HG03354 (cell line): ENCODE measurements around the gene ATAD5.
"Not testable (repeated sequence)": the region's sequence is repeated elsewhere in the genome, so short reads cannot be mapped to it uniquely, and the experiment has no call there.

Experiments used
- ATAC-seq: cut with Tn5 transposase; IDR thresholded peaks from one replicate; pipeline ENCODE4 v1.9.1; 2021; ENCODE audit warnings: mild to moderate bottlenecking; ENCODE audit not compliant: unreplicated experiment, poor library complexity, severe bottlenecking

Gene ATAD5

DNA sequence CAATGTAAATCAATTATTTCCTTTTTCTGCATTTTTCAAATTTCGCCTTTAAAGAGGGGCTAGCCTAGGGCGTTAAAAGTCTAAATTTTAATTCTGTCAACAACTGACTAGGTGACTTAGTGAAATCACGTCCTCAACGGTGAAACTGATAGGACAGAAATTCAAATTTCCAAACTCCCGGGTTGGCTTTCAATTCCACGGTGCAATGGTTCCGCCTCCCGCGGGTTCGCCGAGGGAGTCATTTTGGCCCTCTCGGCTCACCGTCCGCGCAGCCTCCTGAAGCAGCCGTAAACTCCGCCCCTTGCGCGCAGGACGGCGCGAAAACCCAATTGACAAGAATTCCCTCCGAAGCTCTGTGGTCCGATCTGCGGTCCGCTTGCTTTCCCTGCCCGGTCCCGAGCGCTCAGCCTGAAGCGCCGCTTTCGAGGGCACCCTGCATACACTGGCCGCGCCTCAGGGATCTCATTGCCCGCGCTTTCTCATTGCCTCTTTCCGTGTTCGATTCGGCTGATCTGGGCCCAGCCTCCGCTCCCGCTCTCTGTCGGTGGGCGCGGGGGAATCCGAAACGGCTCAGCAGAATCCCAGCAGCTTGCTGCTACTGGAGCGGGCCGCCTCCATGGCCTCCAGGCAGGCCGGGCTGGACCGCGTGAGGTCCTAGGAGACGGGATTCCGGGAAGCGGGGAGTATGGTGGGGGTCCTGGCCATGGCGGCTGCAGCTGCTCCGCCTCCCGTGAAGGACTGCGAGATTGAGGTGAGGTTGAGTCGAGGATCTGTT lies at the start of gene ATAD5:
ATAD5 (plus strand) TSS at position 304 of the 775 bp plus-strand sequence; CDS start at position 686, 382 bp downstream.
- peak; percentile 76 for ATAC-seq

- no peak for ATAC-seq
Measured at GRCh38 chr17:30782206-30782605, 49.6 kb upstream of the ATAD5 start.

GRCh38 chr17:30788918-30789317 lies 42.8 kb upstream of the ATAD5 start:
- no peak for ATAC-seq

DNA sequence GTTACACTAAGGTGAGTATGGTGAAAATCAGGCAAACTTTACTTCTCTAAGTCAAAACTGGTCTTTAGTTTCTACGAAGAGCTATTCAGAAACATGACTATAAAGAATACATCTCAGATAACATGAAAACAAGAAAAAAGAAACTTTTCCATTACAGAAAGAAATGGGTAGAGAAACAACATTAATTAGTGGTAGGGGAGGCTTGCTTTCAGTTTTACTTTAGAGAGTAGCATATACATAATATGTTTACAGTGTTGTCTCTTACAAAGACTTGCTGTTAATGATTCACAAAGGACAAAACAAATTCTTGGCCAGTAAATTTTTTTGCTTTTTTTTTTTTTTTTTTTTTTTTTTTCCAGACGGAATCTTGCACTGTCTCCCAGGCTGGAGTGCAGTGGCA lies 41.5 kb upstream of the ATAD5 start:
- ATAC-seq: peak; percentile 66

DNA sequence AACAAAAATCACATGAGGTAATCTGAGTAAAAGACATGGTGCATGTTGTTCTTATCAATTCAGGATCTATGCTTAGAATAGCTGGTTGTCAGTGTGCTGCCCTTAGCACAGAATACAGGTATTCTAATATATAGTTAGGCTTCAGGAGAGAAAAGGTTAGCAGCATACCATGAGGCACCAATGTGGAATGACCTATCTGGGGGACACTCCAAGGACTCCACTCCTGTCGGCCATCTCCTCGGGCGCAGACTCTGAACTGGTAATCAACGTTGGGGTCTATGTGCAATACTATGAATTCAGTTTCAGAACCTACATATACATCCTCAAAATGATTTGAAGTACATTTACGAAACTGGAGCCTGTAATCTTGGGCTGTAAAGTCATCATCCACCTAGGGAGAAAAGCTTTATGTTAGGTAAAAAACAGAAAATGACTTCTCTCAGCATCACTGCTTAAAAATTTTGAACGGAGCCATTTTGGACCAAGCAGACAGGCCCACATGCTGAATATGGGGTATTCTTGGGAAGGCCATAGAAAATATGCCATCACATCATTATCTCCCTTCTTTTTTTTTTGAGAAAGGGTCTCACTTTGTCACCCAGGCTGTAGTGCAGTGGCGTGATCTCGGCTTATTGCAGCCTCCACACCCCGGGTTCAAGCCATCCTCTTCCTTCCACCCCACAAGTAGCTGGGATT lies 38.3 kb upstream of the ATAD5 start:
- ATAC-seq: no peak

DNA sequence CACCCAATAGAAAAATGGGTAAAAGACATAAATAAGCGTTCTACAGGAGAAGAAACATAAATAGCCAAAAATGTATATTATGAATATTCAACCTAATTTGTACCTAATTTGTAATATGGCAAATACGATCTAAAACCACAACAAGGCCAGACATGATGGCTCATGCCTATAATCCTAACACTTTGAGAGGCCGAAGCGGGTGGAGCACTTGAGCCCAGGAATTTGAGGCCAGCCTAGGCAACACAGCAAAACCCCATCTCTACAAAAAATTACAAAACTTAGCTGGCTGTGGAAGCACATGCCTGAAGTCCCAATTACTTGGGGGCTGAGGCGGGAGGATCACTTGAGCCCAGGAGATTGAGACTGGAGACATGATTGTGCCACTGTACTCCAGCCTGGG lies 37.4 kb upstream of the ATAD5 start:
- ATAC-seq: no peak

GRCh38 chr17:30796016-30796415 lies 35.8 kb upstream of the ATAD5 start:
- no peak for ATAC-seq

DNA sequence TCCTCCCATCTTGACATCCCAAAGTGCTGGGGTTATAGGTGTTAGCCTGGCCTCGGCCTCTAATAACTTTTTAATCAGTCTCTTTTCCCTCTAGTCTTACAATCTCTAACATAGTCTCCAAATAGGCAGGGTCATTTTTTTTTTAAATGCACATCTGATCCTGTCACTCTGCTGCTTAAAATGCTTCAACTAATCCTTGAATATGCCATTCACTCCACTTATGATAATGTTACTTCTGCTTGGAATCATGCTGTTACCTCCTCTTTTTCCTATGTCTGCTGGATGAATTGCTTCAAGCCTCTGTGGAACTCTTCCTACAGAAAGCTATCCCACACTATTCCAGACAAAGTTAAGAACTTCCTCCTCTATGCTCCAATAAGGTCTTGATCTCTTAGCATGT lies 30.1 kb upstream of the ATAD5 start:
- no peak for ATAC-seq

GRCh38 chr17:30805944-30806456 lies 25.8 kb upstream of the ATAD5 start:
- ATAC-seq: no peak

DNA sequence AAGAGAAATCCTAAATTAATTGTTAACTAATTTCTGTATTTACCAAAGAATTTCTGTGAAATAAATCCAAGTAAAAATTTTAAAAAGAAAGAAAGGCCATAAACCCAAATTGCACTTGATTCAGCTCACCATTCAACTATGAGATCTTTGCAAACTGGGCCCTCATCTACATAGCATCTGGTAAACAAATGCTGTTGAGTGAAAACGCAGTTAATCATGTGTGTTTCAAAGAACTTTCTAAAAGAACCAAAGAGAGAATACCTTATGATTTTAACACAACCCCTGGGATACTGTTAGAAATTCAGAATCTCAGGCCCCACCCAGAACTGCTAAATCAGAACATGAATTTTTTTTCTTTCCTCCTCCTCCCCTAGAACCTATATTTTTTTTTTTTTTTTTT lies 23.9 kb upstream of the ATAD5 start:
- ATAC-seq: no peak

- peak; percentile 94 for ATAC-seq
Measured at GRCh38 chr17:30808785-30809286, 22.9 kb upstream of the ATAD5 start.

DNA sequence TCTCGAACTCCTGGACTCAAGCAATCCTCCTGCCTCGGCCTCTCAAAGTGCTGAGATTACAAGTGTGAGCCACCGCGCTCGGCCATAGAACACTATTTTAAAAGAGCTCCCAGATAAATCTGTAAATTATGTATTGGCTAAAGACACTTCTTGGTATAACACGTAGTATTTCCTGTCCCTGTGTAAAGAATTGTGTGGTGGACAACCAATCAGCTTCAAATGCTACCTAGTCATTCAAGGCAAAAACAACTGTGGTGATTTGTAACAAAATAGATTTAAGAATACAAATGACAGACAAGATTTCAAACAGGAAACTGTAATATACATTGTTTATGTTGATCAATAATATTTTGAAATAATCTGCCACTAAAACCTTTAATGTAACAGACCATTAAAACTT lies 21.9 kb upstream of the ATAD5 start:
- ATAC-seq: no peak

DNA sequence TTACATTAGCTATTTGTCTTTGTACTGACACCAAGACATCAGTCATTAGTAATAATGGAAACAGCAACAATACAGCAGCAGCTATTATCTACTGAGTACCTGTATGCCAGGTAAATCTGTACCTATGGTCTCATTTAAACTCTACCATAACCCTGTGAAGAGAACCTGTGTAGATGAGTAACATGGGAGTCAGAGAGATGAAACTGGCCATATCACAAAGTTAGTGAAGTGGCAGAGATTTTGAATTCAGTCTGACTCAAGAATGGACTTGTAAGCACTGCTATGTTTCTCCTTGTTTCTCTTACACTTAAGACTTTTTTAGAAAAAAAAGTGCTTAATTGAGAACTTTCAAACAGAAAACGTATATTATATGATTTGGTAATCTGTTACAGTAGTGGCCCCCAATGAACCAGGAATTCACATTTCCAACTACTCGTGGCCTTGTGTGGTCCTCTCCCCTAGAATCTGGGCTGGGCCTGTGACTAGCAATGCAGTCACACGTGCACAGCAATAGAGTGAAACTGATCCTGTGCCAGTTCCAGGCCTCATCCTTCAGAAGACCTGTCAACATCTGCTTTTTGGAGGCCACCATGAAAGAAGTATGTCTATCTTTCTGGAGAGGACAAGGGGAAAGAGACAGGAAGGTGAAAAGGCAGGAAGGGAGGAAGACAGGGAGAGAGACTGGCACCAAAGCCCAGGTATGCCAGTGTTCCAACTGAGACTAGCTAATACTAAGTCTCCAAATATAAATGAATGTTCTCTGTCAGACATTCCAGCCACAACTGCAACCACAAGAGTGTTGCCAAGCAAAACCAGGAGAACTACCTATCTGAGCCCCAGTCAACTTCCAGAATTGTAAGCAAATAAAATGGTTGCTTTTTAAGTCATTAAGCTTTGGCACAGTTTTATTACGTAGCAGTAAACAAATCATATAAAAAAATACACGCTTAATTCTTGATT lies 19.3 kb upstream of the ATAD5 start:
- no peak for ATAC-seq

- ATAC-seq: not testable (repeated sequence)
Measured at GRCh38 chr17:30814236-30814635, 17.5 kb upstream of the ATAD5 start.

DNA sequence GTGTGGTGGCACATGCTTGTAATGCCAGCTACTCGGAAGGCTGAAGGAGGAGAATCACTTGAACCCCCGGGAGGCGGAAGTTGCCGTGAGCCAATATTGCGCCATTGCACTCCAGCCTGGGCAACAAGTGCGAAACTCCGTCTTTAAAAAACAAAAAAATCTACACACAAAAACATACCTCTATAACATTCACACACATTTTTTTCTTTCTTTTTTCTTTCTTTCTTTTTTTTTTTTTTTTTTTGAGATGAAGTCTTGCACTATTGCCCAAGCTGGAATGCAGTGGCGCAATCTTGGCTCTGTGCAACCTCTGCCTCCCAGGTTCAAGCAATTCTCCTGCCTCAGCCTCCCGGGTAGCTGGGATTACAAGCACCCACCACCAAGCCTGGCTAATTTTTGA lies 16.9 kb upstream of the ATAD5 start:
- ATAC-seq: not testable (repeated sequence)

DNA sequence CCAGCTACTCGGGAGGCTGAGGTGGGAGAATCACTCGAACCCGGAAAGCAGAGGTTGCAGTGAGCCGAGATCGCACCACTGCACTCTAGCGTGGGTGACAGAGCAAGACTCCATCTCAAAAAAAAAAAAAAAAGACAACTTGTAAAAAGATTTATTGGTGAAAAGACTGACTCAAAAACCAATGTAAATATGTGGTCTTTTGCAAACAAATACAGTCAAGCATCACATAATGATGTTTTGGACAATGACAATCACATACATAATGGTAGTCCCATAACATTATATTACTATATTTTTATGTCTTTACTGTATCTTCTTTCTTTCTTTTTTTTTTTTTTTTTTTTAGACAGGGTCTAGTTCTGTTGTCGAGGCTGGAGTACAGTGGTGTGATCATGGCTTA lies 15.6 kb upstream of the ATAD5 start:
- no peak for ATAC-seq

- ATAC-seq: no peak
Measured at GRCh38 chr17:30819971-30820705, 11.6 kb upstream of the ATAD5 start.

DNA sequence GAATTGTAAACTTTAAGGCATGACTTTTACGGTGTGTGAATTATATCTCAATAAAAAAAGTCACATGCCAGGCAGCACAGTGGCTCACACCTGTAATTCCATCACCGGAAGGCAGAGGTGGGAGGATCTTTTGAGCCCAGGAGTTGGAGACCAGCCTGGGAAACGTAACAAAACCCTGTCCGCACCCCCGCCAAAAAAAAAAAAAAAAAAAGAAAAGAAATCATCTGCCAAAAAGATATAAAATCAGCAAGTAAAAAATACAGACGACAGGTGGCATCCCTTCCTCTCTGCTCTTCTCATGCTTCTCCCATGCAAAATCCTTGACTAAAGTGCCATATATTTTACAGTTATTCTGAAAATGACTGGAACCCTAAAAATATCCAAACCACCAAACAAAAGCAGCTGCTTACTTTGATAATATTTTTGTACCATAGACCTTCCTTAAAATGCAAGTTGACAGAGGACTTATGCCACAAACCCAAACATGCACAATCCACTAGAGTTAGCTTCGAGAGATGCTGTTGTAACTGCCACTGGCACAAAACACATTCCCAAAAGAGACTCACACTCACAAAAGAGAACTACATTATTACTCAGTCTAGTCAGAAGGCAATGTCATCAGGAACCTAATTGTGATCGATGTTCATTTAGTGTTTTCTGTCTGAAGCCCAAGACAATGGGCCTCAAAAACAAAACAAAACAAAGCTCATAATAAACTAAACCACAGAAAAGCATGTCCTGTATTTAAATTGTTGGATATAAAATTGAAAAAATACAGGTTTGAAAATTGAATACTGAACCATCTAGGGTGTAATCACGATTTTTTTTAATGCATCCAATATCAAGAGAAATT lies 9.7 kb upstream of the ATAD5 start:
- no peak for ATAC-seq
